SJSA1 (cell line): ENCODE data around the gene HSPB6. TPM values are rescaled to one million over a fixed set of nuclear protein-coding genes. Genes with fewer than 3 reads are reported as not detected.
A peak's percentile ranks its signal among the peaks of the same experiment; 100 is the strongest.
"Not testable (repeated sequence)": the region's sequence is repeated elsewhere in the genome, so short reads cannot be mapped to it uniquely, and the experiment has no call there.

Experiments
- DNase-seq, 2 experiments: peaks; one replicate each; pipeline ENCODE4 v3.0.0-alpha.2; 2015 to 2020; ENCODE audit warnings: low spot score in 2 of 2, low read depth in 1 of 2
- H3K27ac ChIP-seq: fragments of 250-450 bp; sonication (Bioruptor Pico); 2 replicates; pipeline ENCODE4 v1.5.1; 2020; ENCODE audit warnings: mild to moderate bottlenecking, moderate library complexity
- H3K27me3 ChIP-seq: fragments of 250-450 bp; sonication (Bioruptor Pico); replicated peaks from 2 replicates; pipeline ENCODE4 v1.5.1; 2020; ENCODE audit warnings: mild to moderate bottlenecking, moderate library complexity
- H3K36me3 ChIP-seq: fragments of 250-450 bp; sonication (Bioruptor Pico); 2 replicates; pipeline ENCODE4 v1.5.1; 2020; ENCODE audit warnings: mild to moderate bottlenecking
- H3K4me1 ChIP-seq: fragments of 250-450 bp; sonication (Bioruptor Pico); replicated peaks from 2 replicates; pipeline ENCODE4 v1.6.1; 2021; ENCODE audit warnings: mild to moderate bottlenecking
- H3K4me3 ChIP-seq: fragments of 250-450 bp; sonication (Bioruptor Pico); 2 replicates; pipeline ENCODE4 v1.5.1; 2020; ENCODE audit warnings: mild to moderate bottlenecking
- H3K9me3 ChIP-seq: fragments of 250-450 bp; sonication (Bioruptor Pico); replicated peaks from 2 replicates; pipeline ENCODE4 v1.5.1; 2020; ENCODE audit warnings: mild to moderate bottlenecking
- total RNA-seq: library from RNA; depleted of rRNA; stranded (reverse); fragments of >200 nt; shearing (Covaris generic); gene quantifications from 2 replicates; pipeline ENCODE4 v1.2.3, GENCODE V29; 2014

The HSPB6 gene
- total RNA-seq, 1 experiment from 2014 or later, result not detected

GRCh38 chr19:35729763-35730162 lies 27.1 kb downstream of the HSPB6 start:
- Histone ChIP-seq H3K27me3 (no peaks in the 10 kb centered on the region), H3K36me3 (peaks cover 95% of the 10 kb centered on the region), H3K4me1 (no peaks in the 10 kb centered on the region), H3K4me3 (no peak overlapping the region), H3K27ac (no peak overlapping the region), H3K9me3 (no peaks in the 10 kb centered on the region)
- DNase-seq, result no peak

GRCh38 chr19:35729021-35729420 lies 27.8 kb downstream of the HSPB6 start:
- Histone ChIP-seq H3K27me3 (no peaks in the 10 kb centered on the region), H3K27ac (no peak overlapping the region), H3K9me3 (no peaks in the 10 kb centered on the region), H3K36me3 (peaks cover 95% of the 10 kb centered on the region), H3K4me3 (no peak overlapping the region), H3K4me1 (no peaks in the 10 kb centered on the region)
- DNase-seq, result no peak

GRCh38 chr19:35727956-35728706 lies 28.7 kb downstream of the HSPB6 start:
- Histone ChIP-seq H3K36me3 (peaks cover 97% of the 10 kb centered on the region), H3K4me3 (no peak overlapping the region), H3K9me3 (no peaks in the 10 kb centered on the region), H3K27me3 (no peaks in the 10 kb centered on the region), H3K4me1 (no peaks in the 10 kb centered on the region), H3K27ac (no peak overlapping the region)
- no peak for DNase-seq

GRCh38 chr19:35727053-35727955 lies 29.5 kb downstream of the HSPB6 start:
- no peak overlapping the region for H3K27ac ChIP-seq
- no peaks in the 10 kb centered on the region for H3K4me1 ChIP-seq
- no peak overlapping the region for H3K4me3 ChIP-seq
- H3K9me3 ChIP-seq, result no peaks in the 10 kb centered on the region
- H3K27me3 ChIP-seq, result no peaks in the 10 kb centered on the region
- no peak for DNase-seq
- H3K36me3 ChIP-seq, result peaks cover 98% of the 10 kb centered on the region

DNA sequence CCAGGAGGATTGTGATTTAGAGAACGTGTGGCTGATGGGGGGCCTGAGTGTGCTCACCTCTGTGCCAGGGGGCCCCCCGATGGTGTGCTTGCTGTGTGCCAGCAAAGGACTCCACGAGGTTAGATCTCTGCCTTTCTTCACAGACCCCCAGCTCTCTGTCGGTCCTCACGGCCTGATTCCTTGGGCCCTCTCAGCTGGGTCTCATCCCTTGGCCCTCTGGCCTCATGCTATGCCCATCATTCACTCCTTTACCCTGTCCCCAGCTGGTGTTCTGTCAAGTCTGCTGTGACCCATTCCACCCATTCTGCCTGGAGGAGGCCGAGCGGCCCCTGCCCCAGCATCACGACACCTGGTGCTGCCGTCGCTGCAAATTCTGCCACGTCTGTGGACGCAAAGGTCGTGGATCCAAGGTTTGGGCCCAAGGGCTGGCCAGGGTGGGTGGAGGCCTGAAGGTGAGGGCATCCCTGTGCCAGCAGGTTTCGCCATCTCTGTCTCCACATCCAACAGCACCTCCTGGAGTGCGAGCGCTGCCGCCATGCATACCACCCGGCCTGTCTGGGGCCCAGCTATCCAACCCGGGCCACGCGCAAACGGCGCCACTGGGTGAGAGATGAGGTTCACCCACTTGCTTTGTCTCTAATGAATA lies 31.5 kb downstream of the HSPB6 start:
- Histone ChIP-seq H3K36me3 (peaks cover 94% of the 10 kb centered on the region), H3K27me3 (no peaks in the 10 kb centered on the region), H3K27ac (no peak overlapping the region), H3K9me3 (no peaks in the 10 kb centered on the region), H3K4me1 (no peaks in the 10 kb centered on the region), H3K4me3 (no peak overlapping the region)
- DNase-seq, result no peak

- no peak for DNase-seq
- H3K27ac ChIP-seq, result no peak overlapping the region
- no peak overlapping the region for H3K4me3 ChIP-seq
- no peaks in the 10 kb centered on the region for H3K9me3 ChIP-seq
- peaks cover 93% of the 10 kb centered on the region for H3K36me3 ChIP-seq
- no peaks in the 10 kb centered on the region; the same call in 1 of the 2 replicates for H3K4me1 ChIP-seq
- H3K27me3 ChIP-seq, result no peaks in the 10 kb centered on the region
Observed at GRCh38 chr19:35724560-35724959, 32.3 kb downstream of the HSPB6 start.

DNA sequence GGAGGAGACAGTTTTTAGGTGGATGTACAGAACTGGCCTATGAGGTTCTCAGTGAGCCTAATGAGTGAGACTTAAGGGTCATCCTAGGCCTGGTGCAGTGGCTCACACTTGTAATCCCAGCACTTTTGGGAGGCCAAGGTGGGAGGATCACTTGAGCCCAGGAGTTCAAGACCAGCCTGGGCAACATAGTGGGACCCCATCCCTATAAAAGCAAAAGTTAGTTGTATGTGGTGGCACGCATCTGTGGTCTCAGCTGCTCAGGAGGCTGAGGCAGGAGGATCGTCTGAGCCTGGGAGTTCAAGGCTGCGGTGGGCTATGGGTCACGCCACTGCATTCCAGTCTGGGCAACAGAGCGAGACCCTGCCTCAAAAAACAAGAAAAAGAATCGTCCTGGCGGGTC lies 32.7 kb downstream of the HSPB6 start:
- H3K36me3 ChIP-seq, result peaks cover 93% of the 10 kb centered on the region
- not testable (repeated sequence) for H3K27me3 ChIP-seq, H3K4me3 ChIP-seq, H3K9me3 ChIP-seq, H3K27ac ChIP-seq, H3K4me1 ChIP-seq, DNase-seq

DNA sequence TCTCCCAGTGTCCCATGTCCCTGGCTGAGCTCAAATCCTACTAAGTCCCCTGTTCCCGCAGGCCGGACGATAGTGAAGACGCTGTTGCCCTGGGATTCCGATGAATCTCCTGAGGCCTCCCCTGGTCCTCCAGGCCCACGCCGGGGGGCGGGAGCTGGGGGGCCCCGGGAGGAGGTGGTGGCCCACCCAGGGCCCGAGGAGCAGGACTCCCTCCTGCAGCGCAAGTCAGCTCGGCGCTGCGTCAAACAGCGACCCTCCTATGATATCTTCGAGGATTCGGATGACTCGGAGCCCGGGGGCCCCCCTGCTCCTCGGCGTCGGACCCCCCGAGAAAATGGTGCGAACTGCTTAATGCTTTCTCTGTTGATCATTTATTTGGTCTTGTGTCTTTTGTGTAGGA lies 33.2 kb downstream of the HSPB6 start:
- H3K4me1 ChIP-seq, result peaks cover 7% of the 10 kb centered on the region
- no peaks in the 10 kb centered on the region for H3K9me3 ChIP-seq
- DNase-seq, result no peak
- no peaks in the 10 kb centered on the region for H3K27me3 ChIP-seq
- no peak overlapping the region for H3K4me3 ChIP-seq
- H3K36me3 ChIP-seq, result peaks cover 92% of the 10 kb centered on the region
- H3K27ac ChIP-seq, result no peak overlapping the region

DNA sequence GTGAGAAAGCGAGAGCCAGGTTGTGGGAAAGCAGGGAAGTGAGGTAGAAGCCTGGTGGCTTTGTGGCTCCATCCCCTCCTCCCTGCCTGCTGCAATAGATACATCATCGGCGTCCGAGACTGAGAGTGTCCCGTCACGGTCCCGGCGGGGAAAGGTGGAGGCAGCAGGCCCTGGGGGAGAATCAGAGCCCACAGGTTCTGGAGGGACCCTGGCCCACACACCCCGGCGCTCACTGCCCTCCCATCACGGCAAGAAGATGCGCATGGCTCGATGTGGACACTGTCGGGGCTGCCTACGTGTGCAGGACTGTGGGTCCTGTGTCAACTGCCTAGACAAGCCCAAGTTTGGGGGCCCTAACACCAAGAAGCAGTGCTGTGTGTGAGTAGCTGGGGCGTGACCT lies 33.9 kb downstream of the HSPB6 start:
- Histone ChIP-seq H3K27ac (no peak overlapping the region), H3K36me3 (peaks cover 89% of the 10 kb centered on the region), H3K4me3 (no peak overlapping the region), H3K27me3 (no peaks in the 10 kb centered on the region), H3K9me3 (no peaks in the 10 kb centered on the region), H3K4me1 (peaks cover 7% of the 10 kb centered on the region)
- no peak for DNase-seq

DNA sequence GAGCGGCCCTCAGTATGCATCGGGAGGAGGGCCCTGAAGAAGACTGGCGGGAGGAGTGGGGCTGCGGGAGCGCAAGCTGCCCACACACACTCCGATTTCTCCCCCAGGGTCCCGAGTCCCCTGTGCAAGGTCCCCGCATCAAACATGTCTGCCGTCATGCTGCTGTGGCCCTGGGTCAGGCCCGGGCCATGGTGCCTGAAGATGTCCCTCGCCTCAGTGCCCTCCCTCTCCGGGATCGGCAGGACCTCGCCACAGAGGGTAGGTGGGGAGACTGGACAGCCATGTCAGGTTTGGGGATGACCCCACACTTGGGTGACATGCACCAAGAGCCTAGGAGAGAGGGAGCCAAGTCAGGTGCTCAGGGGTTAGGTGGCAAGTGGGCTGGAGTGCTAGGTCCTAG lies 34.4 kb downstream of the HSPB6 start:
- Histone ChIP-seq H3K27ac (no peak overlapping the region), H3K4me1 (peaks cover 7% of the 10 kb centered on the region)

DNA sequence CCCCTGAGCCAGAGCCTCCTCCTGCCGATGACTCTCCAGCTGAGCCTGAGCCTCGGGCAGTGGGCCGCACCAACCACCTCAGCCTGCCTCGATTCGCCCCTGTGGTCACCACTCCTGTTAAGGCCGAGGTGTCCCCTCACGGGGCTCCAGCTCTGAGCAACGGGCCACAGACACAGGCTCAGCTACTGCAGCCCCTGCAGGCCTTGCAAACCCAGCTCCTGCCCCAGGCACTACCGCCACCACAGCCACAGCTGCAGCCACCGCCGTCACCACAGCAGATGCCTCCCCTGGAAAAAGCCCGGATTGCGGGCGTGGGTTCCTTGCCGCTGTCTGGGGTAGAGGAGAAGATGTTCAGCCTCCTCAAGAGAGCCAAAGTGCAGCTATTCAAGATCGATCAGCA lies 35.5 kb downstream of the HSPB6 start:
- Histone ChIP-seq H3K9me3 (no peaks in the 10 kb centered on the region), H3K27me3 (no peaks in the 10 kb centered on the region), H3K27ac (no peak overlapping the region), H3K4me3 (no peak overlapping the region), H3K4me1 (peaks cover 15% of the 10 kb centered on the region), H3K36me3 (peaks cover 76% of the 10 kb centered on the region)
- DNase-seq, result peak in 1 of 2 experiments; percentile 37

More for the DNA sequence above, 34.4 kb downstream of the HSPB6 start:
- DNase-seq, result no peak
- Histone ChIP-seq H3K36me3 (peaks cover 85% of the 10 kb centered on the region), H3K9me3 (no peaks in the 10 kb centered on the region), H3K27me3 (no peaks in the 10 kb centered on the region), H3K4me3 (no peak overlapping the region)

DNA sequence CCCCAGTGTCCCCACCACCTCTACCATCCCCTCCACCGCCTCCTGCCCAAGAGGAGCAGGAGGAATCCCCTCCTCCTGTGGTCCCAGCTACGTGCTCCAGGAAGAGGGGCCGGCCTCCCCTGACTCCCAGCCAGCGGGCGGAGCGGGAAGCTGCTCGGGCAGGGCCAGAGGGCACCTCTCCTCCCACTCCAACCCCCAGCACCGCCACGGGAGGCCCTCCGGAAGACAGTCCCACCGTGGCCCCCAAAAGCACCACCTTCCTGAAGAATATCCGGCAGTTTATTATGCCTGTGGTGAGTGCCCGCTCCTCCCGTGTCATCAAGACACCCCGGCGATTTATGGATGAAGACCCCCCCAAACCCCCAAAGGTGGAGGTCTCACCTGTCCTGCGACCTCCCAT lies 36.2 kb downstream of the HSPB6 start:
- no peaks in the 10 kb centered on the region for H3K9me3 ChIP-seq
- H3K4me3 ChIP-seq, result no peak overlapping the region
- H3K27me3 ChIP-seq, result no peaks in the 10 kb centered on the region
- peaks cover 68% of the 10 kb centered on the region for H3K36me3 ChIP-seq
- H3K27ac ChIP-seq, result no peak overlapping the region
- DNase-seq, result no peak
- H3K4me1 ChIP-seq, result peaks cover 22% of the 10 kb centered on the region

GRCh38 chr19:35720163-35720524 lies 36.7 kb downstream of the HSPB6 start:
- DNase-seq, result no peak
- H3K9me3 ChIP-seq, result no peaks in the 10 kb centered on the region

More at GRCh38 chr19:35720163-35720524, 36.7 kb downstream of the HSPB6 start:
- H3K27ac ChIP-seq, result no peak overlapping the region
- H3K4me3 ChIP-seq, result no peak overlapping the region
- no peaks in the 10 kb centered on the region for H3K27me3 ChIP-seq
- peaks cover 63% of the 10 kb centered on the region for H3K36me3 ChIP-seq
- peaks cover 22% of the 10 kb centered on the region for H3K4me1 ChIP-seq
